ENCODE measurements around the gene PRDM11.

PRDM11 gene

DNA sequence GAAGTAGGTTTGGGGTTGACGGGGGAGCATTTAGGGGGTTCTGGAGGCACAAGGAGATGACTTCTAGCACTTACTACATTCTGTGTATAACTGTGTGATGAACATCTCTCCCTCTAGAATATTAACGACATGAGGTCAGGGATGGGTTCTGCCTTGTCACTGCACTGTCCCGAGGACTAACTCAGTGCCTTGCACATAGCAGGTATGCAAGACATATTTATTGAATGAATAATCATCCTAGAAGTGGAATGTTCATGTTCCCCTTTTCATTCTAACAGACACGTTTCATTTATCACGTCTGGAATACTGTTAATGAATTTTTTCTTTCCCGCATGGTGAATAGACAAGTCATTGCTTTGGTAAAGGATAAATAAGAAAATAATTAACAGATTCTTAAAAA, 127.1 kb downstream of the PRDM11 start:
- Histone ChIP-seq H2BK12ac (ENCODE audit: low read length in 2 of 2) (no peak overlapping the region), H2AK5ac (ENCODE audit: low read length, severe bottlenecking) (no peak overlapping the region), H2BK15ac (ENCODE audit: low read depth, poor library complexity, severe bottlenecking) (no peak overlapping the region), H2BK5ac (ENCODE audit: low read depth, low read length, poor library complexity, severe bottlenecking) (no peak overlapping the region), H2BK120ac (ENCODE audit: low read depth, low read length) (no peak overlapping the region), H3K23ac (ENCODE audit: low read length in 2 of 2) (no peak overlapping the region), H3K9me3 (ENCODE audit: control insufficient read depth, low read length) (no peaks in the 10 kb centered on the region), H3K27ac (ENCODE audit: low read length, poor library complexity, severe bottlenecking) (no peak overlapping the region), H3K18ac (ENCODE audit: low read depth in 1 of 2, low read length in 2 of 2) (no peak overlapping the region), H4K8ac (ENCODE audit: low read length) (no peak overlapping the region), H2AFZ (ENCODE audit: low read depth, low read length) (no peak overlapping the region), H3K4ac (ENCODE audit: low read depth in 1 of 2, low read length in 2 of 2) (no peak overlapping the region), H3K4me3 (ENCODE audit: insufficient read depth in 1 of 2, low read depth in 1 of 2, low read length in 2 of 2) (no peak overlapping the region), H3K9ac (ENCODE audit: low read length) (no peak overlapping the region), H3K4me2 (ENCODE audit: low read length, poor library complexity, severe bottlenecking) (no peak overlapping the region), H3K4me1 (ENCODE audit: control insufficient read depth, insufficient read depth, low read depth, low read length) (peaks cover 3% of the 10 kb centered on the region), H3K27me3 (ENCODE audit: control insufficient read depth in 1 of 2, insufficient read depth in 1 of 2, low read length in 2 of 2) (peaks cover 6 to 88% of the 10 kb centered on the region in 2 experiments), H3K14ac (ENCODE audit: low read length in 2 of 2) (no peak overlapping the region), H3K79me1 (replicated peaks; ENCODE audit: low read length, poor library complexity, severe bottlenecking) (no peaks in the 10 kb centered on the region), H3K36me3 (ENCODE audit: control insufficient read depth in 1 of 2, insufficient read depth in 2 of 2, low read depth in 1 of 2, low read length in 2 of 2) (no peaks in the 10 kb centered on the region), H4K91ac (ENCODE audit: low read length) (no peak overlapping the region)
- WGBS, result 82% methylated on average over 3 of the region's 6 CpGs
- DNase-seq, result no peak

DNA sequence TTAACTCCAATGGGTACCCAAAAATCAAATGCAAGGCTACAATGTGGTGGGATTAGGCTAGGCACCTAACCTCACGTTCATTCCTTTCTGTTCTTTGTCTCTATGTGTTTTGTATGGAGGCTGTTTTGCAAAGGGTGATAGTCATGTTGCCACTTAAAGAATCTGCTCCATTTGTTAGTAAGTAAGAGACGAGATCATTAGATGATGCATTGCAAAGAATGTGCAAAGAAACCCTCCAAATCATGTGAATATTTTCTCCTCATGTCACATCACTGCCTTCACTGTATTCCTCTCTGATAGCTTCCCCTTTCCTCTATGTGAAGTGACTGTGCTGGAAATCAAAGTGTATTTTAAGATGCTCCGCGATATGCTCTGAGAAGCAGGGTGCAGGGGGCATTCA, 127.8 kb downstream of the PRDM11 start:
- Histone ChIP-seq H3K4me1 (ENCODE audit: control insufficient read depth, insufficient read depth, low read depth, low read length) (peaks cover 3% of the 10 kb centered on the region), H3K18ac (ENCODE audit: low read depth in 1 of 2, low read length in 2 of 2) (no peak overlapping the region), H3K27ac (ENCODE audit: low read length, poor library complexity, severe bottlenecking) (no peak overlapping the region), H3K79me1 (replicated peaks; ENCODE audit: low read length, poor library complexity, severe bottlenecking) (no peaks in the 10 kb centered on the region), H2BK120ac (ENCODE audit: low read depth, low read length) (no peak overlapping the region), H3K23ac (ENCODE audit: low read length in 2 of 2) (no peak overlapping the region), H3K9me3 (ENCODE audit: control insufficient read depth, low read length) (no peaks in the 10 kb centered on the region), H4K91ac (ENCODE audit: low read length) (no peak overlapping the region), H4K8ac (ENCODE audit: low read length) (no peak overlapping the region), H2BK5ac (ENCODE audit: low read depth, low read length, poor library complexity, severe bottlenecking) (no peak overlapping the region), H3K36me3 (ENCODE audit: control insufficient read depth in 1 of 2, insufficient read depth in 2 of 2, low read depth in 1 of 2, low read length in 2 of 2) (no peaks in the 10 kb centered on the region), H3K27me3 (ENCODE audit: control insufficient read depth in 1 of 2, insufficient read depth in 1 of 2, low read length in 2 of 2) (peaks cover 6 to 87% of the 10 kb centered on the region in 2 experiments), H2BK12ac (ENCODE audit: low read length in 2 of 2) (no peak overlapping the region), H3K9ac (ENCODE audit: low read length) (no peak overlapping the region), H2BK15ac (ENCODE audit: low read depth, poor library complexity, severe bottlenecking) (no peak overlapping the region), H2AFZ (ENCODE audit: low read depth, low read length) (no peak overlapping the region), H3K14ac (ENCODE audit: low read length in 2 of 2) (no peak overlapping the region), H3K4me2 (ENCODE audit: low read length, poor library complexity, severe bottlenecking) (no peak overlapping the region), H3K4me3 (ENCODE audit: insufficient read depth in 1 of 2, low read depth in 1 of 2, low read length in 2 of 2) (no peak overlapping the region), H2AK5ac (ENCODE audit: low read length, severe bottlenecking) (no peak overlapping the region), H3K4ac (ENCODE audit: low read depth in 1 of 2, low read length in 2 of 2) (no peak overlapping the region)
- 78% methylated on average over 3 of the region's 4 CpGs for WGBS
- no peak for DNase-seq

DNA sequence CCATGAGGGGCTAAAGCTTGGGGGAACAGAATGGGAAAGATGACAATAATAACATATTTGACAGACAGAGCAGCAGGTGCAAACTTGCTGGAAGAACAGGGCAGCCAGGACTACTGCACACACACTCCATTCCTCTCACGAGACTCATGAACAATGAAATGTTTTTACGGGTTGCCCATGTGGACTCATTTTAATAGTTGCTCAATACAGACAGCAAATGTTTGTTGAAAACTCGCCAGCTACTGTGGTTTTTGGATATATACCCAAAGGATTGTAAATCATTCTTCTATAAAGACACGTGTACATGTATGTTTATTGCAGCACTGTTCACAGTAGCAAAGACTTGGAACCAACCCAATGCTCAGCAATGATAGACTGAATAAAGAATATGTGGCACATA, 129.4 kb downstream of the PRDM11 start:
- Histone ChIP-seq H2BK5ac (ENCODE audit: low read depth, low read length, poor library complexity, severe bottlenecking) (no peak overlapping the region), H3K9ac (ENCODE audit: low read length) (no peak overlapping the region), H2BK12ac (ENCODE audit: low read length in 2 of 2) (no peak overlapping the region), H4K91ac (ENCODE audit: low read length) (no peak overlapping the region), H2AK5ac (ENCODE audit: low read length, severe bottlenecking) (no peak overlapping the region), H3K79me1 (replicated peaks; ENCODE audit: low read length, poor library complexity, severe bottlenecking) (no peaks in the 10 kb centered on the region), H3K23ac (ENCODE audit: low read length in 2 of 2) (no peak overlapping the region), H3K4me1 (ENCODE audit: control insufficient read depth, insufficient read depth, low read depth, low read length) (peaks cover 3% of the 10 kb centered on the region), H3K18ac (ENCODE audit: low read depth in 1 of 2, low read length in 2 of 2) (no peak overlapping the region), H3K4ac (ENCODE audit: low read depth in 1 of 2, low read length in 2 of 2) (no peak overlapping the region), H2BK120ac (ENCODE audit: low read depth, low read length) (no peak overlapping the region), H3K4me3 (ENCODE audit: insufficient read depth in 1 of 2, low read depth in 1 of 2, low read length in 2 of 2) (no peak overlapping the region), H3K9me3 (ENCODE audit: control insufficient read depth, low read length) (peaks cover 7% of the 10 kb centered on the region), H3K14ac (ENCODE audit: low read length in 2 of 2) (no peak overlapping the region), H3K4me2 (ENCODE audit: low read length, poor library complexity, severe bottlenecking) (no peak overlapping the region), H3K27me3 (ENCODE audit: control insufficient read depth in 1 of 2, insufficient read depth in 1 of 2, low read length in 2 of 2) (peaks cover 6 to 87% of the 10 kb centered on the region in 2 experiments), H2BK15ac (ENCODE audit: low read depth, poor library complexity, severe bottlenecking) (no peak overlapping the region), H3K36me3 (ENCODE audit: control insufficient read depth in 1 of 2, insufficient read depth in 2 of 2, low read depth in 1 of 2, low read length in 2 of 2) (no peaks in the 10 kb centered on the region), H4K8ac (ENCODE audit: low read length) (no peak overlapping the region), H3K27ac (ENCODE audit: low read length, poor library complexity, severe bottlenecking) (no peak overlapping the region), H2AFZ (ENCODE audit: low read depth, low read length) (no peak overlapping the region)
- DNase-seq, result no peak
- WGBS, result 77% methylated on average over 2 of the region's 4 CpGs

DNA sequence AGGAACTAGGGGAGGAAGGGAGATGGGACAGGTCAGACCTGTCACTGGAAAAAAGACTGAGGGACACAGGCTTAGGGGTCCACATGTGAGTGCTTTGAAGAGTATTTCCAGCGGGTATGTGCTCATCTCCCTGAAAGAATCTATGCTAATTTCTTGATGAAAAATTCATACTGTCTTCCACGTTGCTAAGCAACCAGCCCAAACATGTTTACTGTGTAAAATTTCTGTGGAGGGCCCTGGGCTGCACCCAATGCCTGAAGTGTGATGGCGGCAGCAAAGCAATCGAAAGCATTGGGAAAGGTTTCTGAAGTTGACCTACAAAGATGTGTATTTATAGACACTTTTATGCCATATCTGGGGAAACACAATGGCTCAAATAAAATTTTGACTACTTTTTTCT, 132.3 kb downstream of the PRDM11 start:
- Histone ChIP-seq H3K4me1 (ENCODE audit: control insufficient read depth, insufficient read depth, low read depth, low read length) (peaks cover 2% of the 10 kb centered on the region), H3K18ac (ENCODE audit: low read depth in 1 of 2, low read length in 2 of 2) (no peak overlapping the region), H3K9ac (ENCODE audit: low read length) (no peak overlapping the region), H2BK12ac (ENCODE audit: low read length in 2 of 2) (no peak overlapping the region), H3K36me3 (ENCODE audit: control insufficient read depth in 1 of 2, insufficient read depth in 2 of 2, low read depth in 1 of 2, low read length in 2 of 2) (no peaks in the 10 kb centered on the region), H3K14ac (ENCODE audit: low read length in 2 of 2) (no peak overlapping the region), H3K9me3 (ENCODE audit: control insufficient read depth, low read length) (peaks cover 7% of the 10 kb centered on the region), H2BK15ac (ENCODE audit: low read depth, poor library complexity, severe bottlenecking) (no peak overlapping the region), H3K4me3 (ENCODE audit: insufficient read depth in 1 of 2, low read depth in 1 of 2, low read length in 2 of 2) (no peak overlapping the region), H3K27ac (ENCODE audit: low read length, poor library complexity, severe bottlenecking) (no peak overlapping the region), H4K8ac (ENCODE audit: low read length) (no peak overlapping the region), H2BK5ac (ENCODE audit: low read depth, low read length, poor library complexity, severe bottlenecking) (no peak overlapping the region), H3K79me1 (replicated peaks; ENCODE audit: low read length, poor library complexity, severe bottlenecking) (no peaks in the 10 kb centered on the region), H3K23ac (ENCODE audit: low read length in 2 of 2) (no peak overlapping the region), H3K4ac (ENCODE audit: low read depth in 1 of 2, low read length in 2 of 2) (no peak overlapping the region), H3K27me3 (ENCODE audit: control insufficient read depth in 1 of 2, insufficient read depth in 1 of 2, low read length in 2 of 2) (peaks cover 6 to 83% of the 10 kb centered on the region in 2 experiments), H2AK5ac (ENCODE audit: low read length, severe bottlenecking) (no peak overlapping the region), H3K4me2 (ENCODE audit: low read length, poor library complexity, severe bottlenecking) (peak overlapping the region; percentile 7), H2AFZ (ENCODE audit: low read depth, low read length) (no peak overlapping the region), H4K91ac (ENCODE audit: low read length) (no peak overlapping the region), H2BK120ac (ENCODE audit: low read depth, low read length) (no peak overlapping the region)
- peak; percentile 8 for DNase-seq
- 79% methylated on average over 4 of the region's 4 CpGs for WGBS
